Measurements from ENCODE around the gene PRDM15. TPM values are rescaled to one million over a fixed set of nuclear protein-coding genes. Genes with fewer than 3 reads are reported as not detected.

Gene PRDM15
- total RNA-seq, 1 donor, result 7.2 TPM

GRCh38 chr21:41761934-41762635 is 117.1 kb downstream of the PRDM15 start:
- no peaks in the 10 kb centered on the region for H4K20me1 ChIP-seq (ENCODE audit: insufficient read depth, low read length)
- TF ChIP-seq CTCF (IDR thresholded peaks at IDR 0.05; ENCODE audit: extremely low read depth, low read depth, low read length), result no peak
- H3K4me3 ChIP-seq (ENCODE audit: insufficient read depth, low read length), result peak overlapping the region; percentile 65
- peak overlapping the region; percentile 89 for H2AFZ ChIP-seq (ENCODE audit: low read length)
- no peaks in the 10 kb centered on the region for H3K36me3 ChIP-seq (ENCODE audit: insufficient read depth, low read length)
- peak overlapping the region; percentile 85 for H3K4me2 ChIP-seq (ENCODE audit: insufficient read depth, low read length)
- no peak overlapping the region for H3K27ac ChIP-seq (ENCODE audit: low read depth, low read length)
- H3K27me3 ChIP-seq (ENCODE audit: insufficient read depth, low read length), result peaks cover 37% of the 10 kb centered on the region
- no peaks in the 10 kb centered on the region for H3K79me2 ChIP-seq (ENCODE audit: insufficient read depth, low read length)
- peak; percentile 86 for DNase-seq (ENCODE audit: insufficient read length, low spot score, missing footprints)
- no peaks in the 10 kb centered on the region for H3K9me3 ChIP-seq (ENCODE audit: low read depth, low read length)
- peaks cover 18% of the 10 kb centered on the region for H3K4me1 ChIP-seq (ENCODE audit: insufficient read depth, low read length)

DNA sequence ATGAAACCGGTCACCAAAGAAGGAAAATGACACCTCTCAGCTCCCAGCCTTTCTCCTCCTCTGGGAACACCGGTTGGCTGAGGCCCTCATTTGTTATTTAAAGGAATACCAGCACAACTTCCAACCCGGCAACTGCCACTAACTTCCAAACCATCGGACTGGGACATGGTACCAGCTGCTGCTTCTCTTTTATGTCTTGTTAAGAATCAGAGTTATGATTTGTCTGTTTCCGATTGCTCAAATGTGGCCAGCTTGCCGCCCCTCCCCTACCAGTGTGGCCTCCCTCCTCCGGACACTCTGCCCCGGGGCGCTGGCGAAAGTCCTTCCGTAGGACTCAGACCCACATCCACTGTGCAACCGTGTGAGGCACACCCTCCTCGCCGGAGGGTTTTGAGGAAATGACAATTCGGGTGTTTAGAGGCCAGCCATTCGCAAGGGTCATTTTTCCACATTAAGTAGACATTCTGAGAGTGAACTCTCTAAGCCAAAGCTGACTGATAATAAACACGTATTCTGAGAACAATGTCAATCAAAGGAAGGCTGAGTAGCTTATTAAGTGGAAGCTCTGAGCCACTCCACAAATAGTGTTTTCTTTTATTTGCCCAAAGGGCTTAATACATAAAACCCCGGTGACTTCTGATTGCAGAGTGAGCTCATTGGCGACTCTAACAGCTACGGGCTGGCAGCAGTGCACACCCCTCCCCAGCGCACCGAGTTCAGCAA is 117.8 kb downstream of the PRDM15 start:
- no peak for TF ChIP-seq CTCF (IDR thresholded peaks at IDR 0.05; ENCODE audit: extremely low read depth, low read depth, low read length)
- Histone ChIP-seq H3K79me2 (ENCODE audit: insufficient read depth, low read length) (no peaks in the 10 kb centered on the region), H3K9me3 (ENCODE audit: low read depth, low read length) (no peaks in the 10 kb centered on the region), H3K27me3 (ENCODE audit: insufficient read depth, low read length) (peaks cover 31% of the 10 kb centered on the region), H4K20me1 (ENCODE audit: insufficient read depth, low read length) (no peaks in the 10 kb centered on the region), H3K36me3 (ENCODE audit: insufficient read depth, low read length) (no peaks in the 10 kb centered on the region), H3K4me2 (ENCODE audit: insufficient read depth, low read length) (peak overlapping the region; percentile 85), H3K27ac (ENCODE audit: low read depth, low read length) (no peak overlapping the region), H3K4me1 (ENCODE audit: insufficient read depth, low read length) (peaks cover 14% of the 10 kb centered on the region), H2AFZ (ENCODE audit: low read length) (peak overlapping the region; percentile 89), H3K4me3 (ENCODE audit: insufficient read depth, low read length) (peak overlapping the region; percentile 65)
- DNase-seq (ENCODE audit: insufficient read length, low spot score, missing footprints), result peak; percentile 94

GRCh38 chr21:41760411-41760810 is 118.7 kb downstream of the PRDM15 start:
- H3K4me3 ChIP-seq (ENCODE audit: insufficient read depth, low read length), result no peak overlapping the region
- H4K20me1 ChIP-seq (ENCODE audit: insufficient read depth, low read length), result no peaks in the 10 kb centered on the region
- no peak overlapping the region for H3K27ac ChIP-seq (ENCODE audit: low read depth, low read length)
- peaks cover 14% of the 10 kb centered on the region for H3K4me1 ChIP-seq (ENCODE audit: insufficient read depth, low read length)
- DNase-seq (ENCODE audit: insufficient read length, low spot score, missing footprints), result peak; percentile 61
- no peak for TF ChIP-seq CTCF (IDR thresholded peaks at IDR 0.05; ENCODE audit: extremely low read depth, low read depth, low read length)
- peaks cover 22% of the 10 kb centered on the region for H3K27me3 ChIP-seq (ENCODE audit: insufficient read depth, low read length)
- H3K4me2 ChIP-seq (ENCODE audit: insufficient read depth, low read length), result no peak overlapping the region
- no peak overlapping the region for H2AFZ ChIP-seq (ENCODE audit: low read length)
- no peaks in the 10 kb centered on the region for H3K9me3 ChIP-seq (ENCODE audit: low read depth, low read length)
- no peaks in the 10 kb centered on the region for H3K36me3 ChIP-seq (ENCODE audit: insufficient read depth, low read length)
- H3K79me2 ChIP-seq (ENCODE audit: insufficient read depth, low read length), result no peaks in the 10 kb centered on the region

- H3K4me2 ChIP-seq (ENCODE audit: insufficient read depth, low read length), result no peak overlapping the region
- H3K36me3 ChIP-seq (ENCODE audit: insufficient read depth, low read length), result no peaks in the 10 kb centered on the region
- peak; percentile 17 for DNase-seq (ENCODE audit: insufficient read length, low spot score, missing footprints)
- H3K9me3 ChIP-seq (ENCODE audit: low read depth, low read length), result no peaks in the 10 kb centered on the region
- H3K4me1 ChIP-seq (ENCODE audit: insufficient read depth, low read length), result peaks cover 14% of the 10 kb centered on the region
- H3K79me2 ChIP-seq (ENCODE audit: insufficient read depth, low read length), result no peaks in the 10 kb centered on the region
- no peak overlapping the region for H2AFZ ChIP-seq (ENCODE audit: low read length)
- no peak overlapping the region for H3K4me3 ChIP-seq (ENCODE audit: insufficient read depth, low read length)
- peaks cover 17% of the 10 kb centered on the region for H3K27me3 ChIP-seq (ENCODE audit: insufficient read depth, low read length)
- H3K27ac ChIP-seq (ENCODE audit: low read depth, low read length), result no peak overlapping the region
- TF ChIP-seq CTCF (IDR thresholded peaks at IDR 0.05; ENCODE audit: extremely low read depth, low read depth, low read length), result no peak
- H4K20me1 ChIP-seq (ENCODE audit: insufficient read depth, low read length), result no peaks in the 10 kb centered on the region
Measured at GRCh38 chr21:41759926-41760325, 119.2 kb downstream of the PRDM15 start.
